GM19328 (cell line): ENCODE data around the gene DNASE1L3.

Source experiments
- ATAC-seq: cut with Tn5 transposase; IDR thresholded peaks from one replicate; pipeline ENCODE4 v1.9.1; 2021; ENCODE audit warnings: mild to moderate bottlenecking, moderate library complexity; ENCODE audit not compliant: unreplicated experiment

Gene DNASE1L3

DNA sequence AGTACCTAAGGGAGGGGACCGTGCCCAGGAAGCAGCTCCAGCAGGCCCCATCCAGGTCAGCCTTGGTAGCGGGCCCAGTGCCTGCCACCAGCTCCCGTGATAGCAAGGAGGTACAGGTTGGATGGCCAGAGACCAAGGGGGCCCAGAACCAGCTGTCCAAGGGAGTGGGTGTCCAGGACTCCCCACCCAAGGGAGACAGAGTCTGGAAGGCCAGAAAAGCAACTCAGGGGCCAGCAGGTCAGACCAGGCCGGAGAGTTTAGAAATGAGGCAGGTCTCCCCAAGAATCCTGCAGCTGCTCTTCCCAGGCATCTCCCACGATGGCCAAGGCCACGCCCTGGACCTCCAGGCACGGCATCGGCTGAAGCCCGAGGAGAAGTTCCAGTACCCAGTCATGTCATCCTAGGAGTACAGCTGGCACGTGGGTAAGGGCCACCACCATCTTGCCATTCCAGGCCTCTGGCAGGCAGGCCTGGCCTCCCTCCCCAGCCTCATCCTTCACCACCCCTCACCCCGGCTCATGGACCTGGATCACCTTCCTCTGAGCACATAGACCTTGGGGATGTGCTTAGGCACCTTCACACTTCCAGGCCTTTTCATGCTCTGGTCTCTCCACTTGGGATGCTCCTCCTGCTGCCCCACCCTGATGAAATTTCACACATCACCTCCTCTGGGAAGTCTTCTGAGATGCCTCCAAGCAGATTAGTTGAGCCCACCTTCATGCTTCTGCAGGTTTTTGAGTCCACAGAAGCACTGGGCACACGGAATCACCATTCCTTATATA lies 30.5 kb downstream of the DNASE1L3 start:
- ATAC-seq = no peak

GRCh38 chr3:58179235-58180098 lies 31.3 kb downstream of the DNASE1L3 start:
- no peak for ATAC-seq

- no peak for ATAC-seq
These were observed 32.1 kb downstream of the DNASE1L3 start for GRCh38 chr3:58178528-58179234.

DNA sequence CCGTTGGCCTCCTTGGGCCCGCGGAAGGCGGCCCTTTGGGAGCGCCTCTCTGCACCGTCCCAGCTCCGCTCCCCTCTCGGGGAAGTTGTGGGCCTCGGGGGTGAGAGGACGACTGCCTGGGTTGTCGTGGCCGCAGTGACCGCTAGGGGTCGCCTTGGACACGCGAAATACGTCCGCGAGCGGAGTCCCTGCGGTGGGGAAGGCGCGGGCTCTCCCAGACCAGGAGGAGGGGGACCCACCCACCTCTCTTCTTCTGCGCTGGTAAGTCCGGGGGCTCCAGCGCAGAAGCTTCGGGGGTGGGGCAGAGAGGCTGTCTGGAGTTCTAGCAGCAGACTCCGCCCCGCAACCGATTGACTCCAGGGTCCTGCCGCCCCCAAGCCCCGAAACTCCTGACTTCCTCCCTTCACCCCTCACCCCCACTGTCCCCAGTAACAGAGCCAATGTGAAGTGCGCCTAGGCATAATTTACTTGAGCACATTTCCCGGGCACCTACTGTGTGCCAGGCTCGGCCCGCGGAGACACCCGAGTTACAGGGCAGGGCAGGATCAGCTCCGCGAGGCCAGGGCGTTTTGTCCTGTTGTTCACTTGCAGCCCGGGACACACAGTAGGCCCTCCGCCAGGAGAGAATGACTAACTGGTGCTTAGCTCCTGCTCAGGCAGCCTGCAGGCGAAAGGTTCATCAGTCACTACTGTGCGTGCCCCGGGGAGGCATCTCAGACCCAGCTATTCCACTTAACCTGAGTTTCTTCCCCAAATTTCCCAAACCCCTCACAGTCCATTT lies 32.8 kb downstream of the DNASE1L3 start:
- ATAC-seq = peak; percentile 61

DNA sequence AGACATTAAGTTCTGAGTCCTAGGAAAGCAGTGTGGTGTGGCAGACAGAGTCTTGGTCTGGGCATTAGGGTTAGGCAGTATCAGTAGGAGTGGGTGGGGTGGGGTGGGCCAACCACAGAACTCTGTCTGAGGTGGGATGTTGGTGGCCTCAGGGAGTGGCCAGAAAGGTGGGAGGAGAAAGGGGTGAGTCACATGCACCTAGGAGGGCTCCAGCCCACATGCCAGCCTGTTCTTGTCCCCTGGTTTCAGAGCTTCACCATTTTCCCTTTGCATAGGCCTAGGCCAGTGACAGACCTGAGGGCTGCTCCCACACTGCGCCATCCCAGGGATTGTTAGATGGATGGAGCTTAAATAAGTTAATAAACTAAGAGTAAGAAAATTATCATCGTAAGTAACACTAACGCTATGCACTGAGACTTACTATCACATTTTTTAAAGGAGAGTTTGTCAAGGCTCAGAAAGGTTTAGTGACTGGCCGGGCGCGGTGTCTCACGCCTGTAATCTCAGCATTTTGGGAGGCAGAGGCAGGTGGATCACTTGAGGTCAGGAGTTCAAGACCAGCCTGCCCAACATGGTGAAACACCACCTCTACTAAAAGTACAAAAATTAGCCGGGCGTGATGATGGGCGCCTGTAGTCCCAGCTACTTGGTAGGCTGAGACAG lies 33.8 kb downstream of the DNASE1L3 start:
- ATAC-seq = no peak

DNA sequence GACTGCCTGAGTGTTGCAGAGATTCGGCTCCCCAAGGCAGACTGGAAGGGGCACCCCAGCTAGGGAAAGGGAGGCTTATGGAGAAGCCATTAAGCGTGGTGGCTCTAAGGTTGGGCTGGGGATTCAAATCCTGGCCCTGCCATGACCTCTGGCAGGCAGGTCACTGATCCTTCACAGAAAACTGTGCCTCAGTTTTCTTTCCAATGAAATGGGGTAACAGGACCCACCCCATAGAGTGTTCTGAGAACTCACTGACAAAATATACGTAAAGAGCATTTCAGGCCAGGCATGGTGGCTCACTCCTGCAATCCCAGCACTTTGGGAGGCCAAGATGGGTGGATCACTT lies 34.6 kb downstream of the DNASE1L3 start:
- ATAC-seq = no peak

DNA sequence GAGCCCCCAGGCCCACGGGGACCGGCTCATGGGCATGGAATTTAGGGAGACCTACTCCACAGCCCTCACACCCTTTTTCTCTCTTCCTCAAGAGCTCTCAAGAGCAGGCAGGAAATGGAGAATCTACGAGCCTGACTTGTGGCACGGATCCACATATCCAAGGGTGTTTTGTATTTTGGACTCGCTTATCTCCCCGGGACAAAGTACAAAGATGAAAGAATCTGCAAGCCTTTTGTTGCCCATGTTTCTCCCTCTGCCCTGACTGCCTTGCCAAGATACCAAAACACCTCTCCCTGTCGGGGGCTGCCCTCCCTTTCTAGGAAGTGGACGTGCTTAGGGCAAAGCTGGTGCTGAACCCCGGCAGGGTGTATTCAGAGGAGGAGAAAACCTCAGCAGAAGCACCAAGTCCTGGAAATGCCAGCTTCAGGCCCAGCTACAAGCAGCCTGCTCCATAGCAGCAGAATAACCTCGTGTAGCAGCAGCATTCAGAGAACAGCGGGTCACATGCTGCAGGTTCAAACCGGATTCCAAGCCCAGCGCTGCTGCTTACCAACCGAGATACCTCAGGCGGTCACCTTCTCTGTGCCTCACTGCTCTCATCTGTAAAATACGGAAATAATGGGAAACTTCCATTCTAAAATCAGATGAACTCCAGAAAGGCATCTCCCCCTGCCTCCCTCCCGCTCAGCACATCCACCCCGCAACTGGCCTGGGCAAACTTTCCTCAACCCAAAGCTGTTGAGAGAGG lies 35.2 kb downstream of the DNASE1L3 start:
- no peak for ATAC-seq

DNA sequence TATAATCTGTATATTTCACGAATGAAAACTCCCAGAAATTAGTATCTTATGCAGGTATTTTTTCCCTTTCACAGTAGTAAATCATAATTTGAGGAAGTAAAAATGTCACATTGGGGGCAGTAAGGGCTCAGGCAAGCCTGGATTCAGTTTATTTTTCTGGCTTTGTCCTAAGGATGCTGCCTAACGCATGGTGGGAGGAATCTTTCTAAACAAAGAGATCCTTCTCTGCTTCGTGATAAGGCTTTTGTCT lies 35.7 kb downstream of the DNASE1L3 start:
- no peak for ATAC-seq

DNA sequence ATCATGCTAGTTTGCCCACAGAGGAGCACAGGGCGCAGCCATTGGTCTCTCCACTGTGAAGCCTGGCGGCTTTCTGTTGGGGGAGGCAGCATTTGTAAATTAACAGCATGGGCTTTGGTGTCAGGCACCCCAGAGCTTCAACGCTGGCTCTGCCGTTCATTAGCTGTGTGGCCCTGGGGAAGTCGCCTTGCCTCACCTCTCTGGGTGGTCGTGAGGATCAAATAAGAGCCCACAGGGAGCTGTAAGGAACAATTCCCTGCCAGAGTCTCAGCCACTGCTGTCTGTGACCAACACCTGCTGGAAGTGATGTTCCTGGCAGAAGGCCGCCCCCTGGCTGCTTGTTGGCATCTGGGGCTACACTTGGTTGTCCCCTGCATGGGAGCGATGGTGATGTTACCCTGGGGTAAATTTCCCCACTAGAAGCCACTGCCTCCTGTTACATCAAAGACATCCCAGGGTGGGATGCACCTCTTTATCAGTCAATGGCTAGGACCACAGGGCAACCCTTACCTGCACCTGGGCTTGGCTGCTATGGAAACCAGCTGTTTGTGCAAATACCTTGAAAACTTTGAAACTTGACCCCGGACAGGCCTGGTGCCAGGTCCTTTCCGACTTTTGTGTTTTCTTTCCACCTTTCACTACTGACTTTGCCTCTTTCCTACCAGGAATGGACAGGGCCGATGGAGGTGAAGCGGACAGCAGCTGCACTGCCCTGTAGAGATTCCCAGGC lies 36.9 kb downstream of the DNASE1L3 start:
- ATAC-seq = no peak

DNA sequence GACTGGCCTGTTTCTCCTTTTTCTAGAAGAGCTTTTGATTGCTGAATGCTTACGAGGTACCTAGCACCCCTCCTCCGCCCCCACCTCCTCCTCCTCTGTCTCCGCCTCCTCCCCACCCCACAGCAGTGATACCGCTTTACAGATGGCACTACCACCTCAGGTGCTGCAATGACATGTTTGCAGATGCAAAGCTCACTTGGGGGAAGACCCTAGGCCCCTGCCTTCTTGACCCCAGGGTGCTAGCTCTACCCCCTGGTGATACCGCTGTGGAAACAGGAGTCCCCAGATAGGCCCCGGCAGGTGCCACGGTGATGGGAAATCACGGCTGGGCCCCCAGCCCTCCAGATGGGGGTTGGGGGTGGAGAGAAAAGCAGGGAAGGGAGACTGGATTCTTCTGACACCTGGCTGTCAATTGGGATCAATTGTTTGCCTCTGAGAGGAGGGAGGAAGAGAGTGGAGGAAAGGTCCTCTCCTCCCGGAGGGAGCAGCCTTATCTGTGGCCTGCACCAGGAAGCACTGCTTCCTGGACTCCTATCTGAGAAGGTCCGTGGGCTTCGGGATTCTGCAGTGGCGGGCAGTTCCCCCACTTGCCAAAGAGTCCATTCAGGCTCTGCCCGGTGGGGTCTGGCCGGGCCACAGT lies 37.6 kb downstream of the DNASE1L3 start:
- ATAC-seq = no peak

DNA sequence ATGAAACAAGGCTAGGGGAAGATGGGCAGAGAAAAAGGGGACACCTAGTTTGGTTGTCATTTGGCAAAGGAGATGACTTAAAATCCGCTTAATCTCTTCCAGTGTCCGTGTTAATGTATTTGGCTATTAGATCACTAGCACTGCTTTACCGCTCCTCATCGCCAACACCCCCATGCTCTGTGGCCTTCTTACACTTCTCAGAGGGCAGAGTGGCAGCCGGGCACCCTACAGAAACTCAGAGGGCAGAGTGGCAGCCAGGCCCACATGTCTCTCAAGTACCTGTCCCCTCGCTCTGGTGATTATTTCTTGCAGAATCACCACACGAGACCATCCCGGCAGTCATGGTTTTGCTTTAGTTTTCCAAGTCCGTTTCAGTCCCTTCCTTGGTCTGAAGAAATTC lies 39.6 kb downstream of the DNASE1L3 start:
- no peak for ATAC-seq

- ATAC-seq = no peak
These were observed 40.4 kb downstream of the DNASE1L3 start for GRCh38 chr3:58170376-58170775.

GRCh38 chr3:58169371-58169770 lies 41.4 kb downstream of the DNASE1L3 start:
- no peak for ATAC-seq

DNA sequence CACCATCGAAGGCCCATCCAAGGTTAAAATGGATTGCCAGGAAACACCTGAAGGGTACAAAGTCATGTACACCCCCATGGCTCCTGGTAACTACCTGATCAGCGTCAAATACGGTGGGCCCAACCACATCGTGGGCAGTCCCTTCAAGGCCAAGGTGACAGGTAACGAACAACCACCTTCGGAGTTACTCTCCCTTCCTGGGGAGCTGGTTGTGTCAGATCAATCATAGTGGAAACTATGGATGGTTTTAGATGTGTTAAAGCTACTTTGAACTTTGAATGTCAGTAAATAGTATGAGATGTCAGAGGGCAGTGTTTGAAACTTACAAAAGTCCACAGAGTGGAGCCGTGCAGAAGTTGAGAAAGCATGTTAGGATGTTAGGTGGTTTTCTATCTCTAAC lies 42.3 kb downstream of the DNASE1L3 start:
- no peak for ATAC-seq

GRCh38 chr3:58167431-58168351 lies 43.1 kb downstream of the DNASE1L3 start:
- no peak for ATAC-seq

DNA sequence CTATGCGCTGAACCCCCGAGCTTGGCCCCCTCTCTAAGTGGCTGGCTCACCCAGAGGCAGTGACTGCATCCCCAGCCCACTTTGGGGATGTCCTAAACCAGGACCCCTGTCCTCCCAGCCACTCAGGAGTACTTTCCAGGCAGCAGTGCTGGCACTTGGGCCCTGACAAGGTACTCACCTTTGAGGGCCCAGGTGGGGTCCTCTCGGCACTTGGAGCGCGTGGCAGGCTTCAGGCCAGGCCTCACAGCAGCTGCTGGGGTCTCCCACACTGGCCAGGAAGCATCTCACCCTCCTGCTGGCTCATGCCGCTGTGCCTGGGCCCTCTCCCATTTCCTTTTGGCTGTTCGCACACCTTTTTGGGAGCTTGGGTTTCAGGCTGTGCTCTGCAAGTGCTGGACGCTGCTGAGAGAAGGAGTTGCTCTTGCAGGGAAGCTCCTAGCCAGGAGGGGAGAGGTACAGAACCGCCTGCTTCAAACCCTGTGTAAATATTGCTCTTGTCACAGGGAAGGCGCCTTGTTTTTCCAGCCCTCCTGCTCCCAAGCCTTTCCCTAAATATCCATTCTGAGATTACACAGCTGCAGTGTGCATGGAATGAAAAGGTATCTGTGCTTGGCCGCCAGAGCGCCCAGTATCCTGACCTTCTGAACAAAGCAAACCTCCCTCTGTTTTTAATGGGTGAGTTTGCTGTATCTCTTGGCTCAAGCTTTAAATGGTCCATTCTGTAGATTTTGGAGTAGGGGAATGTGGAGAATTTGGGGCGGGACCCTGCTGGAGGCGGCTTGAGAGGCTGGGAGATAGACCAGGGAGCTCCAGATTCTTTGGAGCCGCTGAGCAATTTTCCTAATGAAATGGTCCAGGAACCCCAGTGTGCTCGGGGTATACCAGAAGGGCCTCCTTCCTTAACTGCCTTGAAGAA lies 45.6 kb downstream of the DNASE1L3 start:
- no peak for ATAC-seq
